ENCODE data around the gene E2F1.

GRCh38 chr20:33711446-33711738 is 25.2 kb upstream of the E2F1 start:
- TF ChIP-seq CTCF (IDR thresholded peaks at IDR 0.05; ENCODE audit: low read depth, low read length, missing input control) (no peak), SP1 (IDR thresholded peaks at IDR 0.05) (no peak), MAX (IDR thresholded peaks at IDR 0.05) (no peak), TAF1 (conservative IDR thresholded peaks at IDR 0.05) (no peak), GABPA (IDR thresholded peaks at IDR 0.05 in 1 of 2, conservative IDR thresholded peaks at IDR 0.05 in 1 of 2) (no peak), REST (IDR thresholded peaks at IDR 0.05) (no peak), YY1 (IDR thresholded peaks at IDR 0.05) (no peak), ATF3 (IDR thresholded peaks at IDR 0.05) (no peak), EGR1 (IDR thresholded peaks at IDR 0.05; ENCODE audit: low read depth in 2 of 2) (no peak), ZBTB33 (IDR thresholded peaks at IDR 0.05) (no peak), RAD21 (IDR thresholded peaks at IDR 0.05) (no peak), JUND (IDR thresholded peaks at IDR 0.05) (no peak)
